ENCODE data around the gene CFAP46. TPM values are rescaled to one million over a fixed set of nuclear protein-coding genes. Genes with fewer than 3 reads are reported as not detected.
"Not testable (repeated sequence)": the region's sequence is repeated elsewhere in the genome, so short reads cannot be mapped to it uniquely, and the experiment has no call there.

Gene CFAP46
- total and polyA plus RNA-seq, 2 donors, result 0.53 TPM; not detected in 1

GRCh38 chr10:132803416-132804210 lies 138.8 kb downstream of the CFAP46 start:
- Histone ChIP-seq H3K4me3 (ENCODE audit: low read depth, low read length) (no peak overlapping the region), H3K4me1 (ENCODE audit: insufficient read depth) (no peaks in the 10 kb centered on the region), H3K27ac (ENCODE audit: low read depth) (no peak overlapping the region), H3K36me3 (ENCODE audit: insufficient read depth) (no peaks in the 10 kb centered on the region)
- 85% methylated on average over 34 of the region's 34 CpGs for WGBS
- no peak for DNase-seq (ENCODE audit: extremely low spot score)

GRCh38 chr10:132802694-132803320 lies 139.6 kb downstream of the CFAP46 start:
- Histone ChIP-seq H3K27ac (ENCODE audit: low read depth) (no peak overlapping the region), H3K4me1 (ENCODE audit: insufficient read depth) (no peaks in the 10 kb centered on the region), H3K36me3 (ENCODE audit: insufficient read depth) (no peaks in the 10 kb centered on the region), H3K4me3 (ENCODE audit: low read depth, low read length) (no peak overlapping the region)
- DNase-seq (ENCODE audit: extremely low spot score), result no peak
- 83% methylated on average over 16 of the region's 16 CpGs for whole genome bisulfite sequencing

- Histone ChIP-seq H3K27ac (ENCODE audit: low read depth) (no peak overlapping the region), H3K36me3 (ENCODE audit: insufficient read depth) (no peaks in the 10 kb centered on the region), H3K4me3 (ENCODE audit: low read depth, low read length) (no peak overlapping the region), H3K4me1 (ENCODE audit: insufficient read depth) (no peaks in the 10 kb centered on the region)
- DNase-seq (ENCODE audit: extremely low spot score), result no peak
- WGBS, result 91% methylated on average over 8 of the region's 8 CpGs
Measured at GRCh38 chr10:132802048-132802447, 140.3 kb downstream of the CFAP46 start.

- no peak for DNase-seq (ENCODE audit: extremely low spot score)
- Histone ChIP-seq H3K4me1 (ENCODE audit: insufficient read depth) (no peaks in the 10 kb centered on the region), H3K27ac (ENCODE audit: low read depth) (no peak overlapping the region), H3K4me3 (ENCODE audit: low read depth, low read length) (no peak overlapping the region), H3K36me3 (ENCODE audit: insufficient read depth) (no peaks in the 10 kb centered on the region)
- WGBS, result 87% methylated on average over 11 of the region's 11 CpGs
Measured at GRCh38 chr10:132799865-132800264, 142.5 kb downstream of the CFAP46 start.

- Histone ChIP-seq H3K27ac (ENCODE audit: low read depth) (no peak overlapping the region), H3K4me1 (ENCODE audit: insufficient read depth) (no peaks in the 10 kb centered on the region), H3K4me3 (ENCODE audit: low read depth, low read length) (no peak overlapping the region), H3K36me3 (ENCODE audit: insufficient read depth) (no peaks in the 10 kb centered on the region)
- no peak for DNase-seq (ENCODE audit: extremely low spot score)
- WGBS, result 92% methylated on average over 15 of the region's 15 CpGs
Measured at GRCh38 chr10:132798876-132799275, 143.5 kb downstream of the CFAP46 start.

GRCh38 chr10:132798403-132798802 lies 144.0 kb downstream of the CFAP46 start:
- no peak overlapping the region for H3K4me3 ChIP-seq (ENCODE audit: low read depth, low read length)
- no peak for DNase-seq (ENCODE audit: extremely low spot score)
- H3K36me3 ChIP-seq (ENCODE audit: insufficient read depth), result no peaks in the 10 kb centered on the region
- H3K27ac ChIP-seq (ENCODE audit: low read depth), result no peak overlapping the region
- WGBS, result 92% methylated on average over 21 of the region's 21 CpGs
- H3K4me1 ChIP-seq (ENCODE audit: insufficient read depth), result no peaks in the 10 kb centered on the region

GRCh38 chr10:132797986-132798385 lies 144.4 kb downstream of the CFAP46 start:
- H3K4me3 ChIP-seq (ENCODE audit: low read depth, low read length); DNase-seq (ENCODE audit: extremely low spot score); H3K27ac ChIP-seq (ENCODE audit: low read depth); H3K4me1 ChIP-seq (ENCODE audit: insufficient read depth); H3K36me3 ChIP-seq (ENCODE audit: insufficient read depth): not testable (repeated sequence)
- WGBS, result 92% methylated on average over 32 of the region's 32 CpGs

GRCh38 chr10:132796846-132797245 lies 145.5 kb downstream of the CFAP46 start:
- H3K27ac ChIP-seq (ENCODE audit: low read depth), result no peak overlapping the region
- no peak overlapping the region for H3K4me3 ChIP-seq (ENCODE audit: low read depth, low read length)
- H3K36me3 ChIP-seq (ENCODE audit: insufficient read depth), result no peaks in the 10 kb centered on the region
- 80% methylated on average over 21 of the region's 21 CpGs for WGBS
- DNase-seq (ENCODE audit: extremely low spot score), result no peak
- H3K4me1 ChIP-seq (ENCODE audit: insufficient read depth), result no peaks in the 10 kb centered on the region

- DNase-seq (ENCODE audit: extremely low spot score), result no peak
- Histone ChIP-seq H3K4me3 (ENCODE audit: low read depth, low read length) (no peak overlapping the region), H3K36me3 (ENCODE audit: insufficient read depth) (no peaks in the 10 kb centered on the region), H3K27ac (ENCODE audit: low read depth) (no peak overlapping the region), H3K4me1 (ENCODE audit: insufficient read depth) (no peaks in the 10 kb centered on the region)
- 47% methylated on average over 57 of the region's 57 CpGs for WGBS
Measured at GRCh38 chr10:132793871-132794849, 148.2 kb downstream of the CFAP46 start.

- no peaks in the 10 kb centered on the region for H3K4me1 ChIP-seq (ENCODE audit: insufficient read depth)
- H3K36me3 ChIP-seq (ENCODE audit: insufficient read depth), result no peaks in the 10 kb centered on the region
- 88% methylated on average over 9 of the region's 9 CpGs for WGBS
- H3K4me3 ChIP-seq (ENCODE audit: low read depth, low read length), result no peak overlapping the region
- no peak overlapping the region for H3K27ac ChIP-seq (ENCODE audit: low read depth)
- DNase-seq (ENCODE audit: extremely low spot score), result no peak
Measured at GRCh38 chr10:132793213-132793612, 149.2 kb downstream of the CFAP46 start.

- Histone ChIP-seq H3K27ac (ENCODE audit: low read depth) (no peak overlapping the region), H3K4me3 (ENCODE audit: low read depth, low read length) (no peak overlapping the region), H3K36me3 (ENCODE audit: insufficient read depth) (no peaks in the 10 kb centered on the region), H3K4me1 (ENCODE audit: insufficient read depth) (no peaks in the 10 kb centered on the region)
- no peak for DNase-seq (ENCODE audit: extremely low spot score)
- WGBS, result 87% methylated on average over 17 of the region's 17 CpGs
Measured at GRCh38 chr10:132792796-132793195, 149.6 kb downstream of the CFAP46 start.

- WGBS, result 95% methylated on average over 33 of the region's 33 CpGs
- not testable (repeated sequence) for H3K4me1 ChIP-seq (ENCODE audit: insufficient read depth); H3K27ac ChIP-seq (ENCODE audit: low read depth); DNase-seq (ENCODE audit: extremely low spot score); H3K4me3 ChIP-seq (ENCODE audit: low read depth, low read length); H3K36me3 ChIP-seq (ENCODE audit: insufficient read depth)
Measured at GRCh38 chr10:132792099-132792498, 150.3 kb downstream of the CFAP46 start.

- no peaks in the 10 kb centered on the region for H3K36me3 ChIP-seq (ENCODE audit: insufficient read depth)
- no peak for DNase-seq (ENCODE audit: extremely low spot score)
- peaks cover 6% of the 10 kb centered on the region for H3K4me1 ChIP-seq (ENCODE audit: insufficient read depth)
- no peak overlapping the region for H3K27ac ChIP-seq (ENCODE audit: low read depth)
- 58% methylated on average over 31 of the region's 31 CpGs for WGBS
- H3K4me3 ChIP-seq (ENCODE audit: low read depth, low read length), result no peak overlapping the region
Measured at GRCh38 chr10:132790934-132791829, 151.2 kb downstream of the CFAP46 start.
